ENCODE data around the gene MAS1. TPM values are rescaled to one million over a fixed set of nuclear protein-coding genes. Genes with fewer than 3 reads are reported as not detected.

The MAS1 gene
- total RNA-seq, 1 experiment from 2014 or later, result not detected

GRCh38 chr6:159934181-159934580 lies 43.4 kb downstream of the MAS1 start:
- TF ChIP-seq, protein P1, sequence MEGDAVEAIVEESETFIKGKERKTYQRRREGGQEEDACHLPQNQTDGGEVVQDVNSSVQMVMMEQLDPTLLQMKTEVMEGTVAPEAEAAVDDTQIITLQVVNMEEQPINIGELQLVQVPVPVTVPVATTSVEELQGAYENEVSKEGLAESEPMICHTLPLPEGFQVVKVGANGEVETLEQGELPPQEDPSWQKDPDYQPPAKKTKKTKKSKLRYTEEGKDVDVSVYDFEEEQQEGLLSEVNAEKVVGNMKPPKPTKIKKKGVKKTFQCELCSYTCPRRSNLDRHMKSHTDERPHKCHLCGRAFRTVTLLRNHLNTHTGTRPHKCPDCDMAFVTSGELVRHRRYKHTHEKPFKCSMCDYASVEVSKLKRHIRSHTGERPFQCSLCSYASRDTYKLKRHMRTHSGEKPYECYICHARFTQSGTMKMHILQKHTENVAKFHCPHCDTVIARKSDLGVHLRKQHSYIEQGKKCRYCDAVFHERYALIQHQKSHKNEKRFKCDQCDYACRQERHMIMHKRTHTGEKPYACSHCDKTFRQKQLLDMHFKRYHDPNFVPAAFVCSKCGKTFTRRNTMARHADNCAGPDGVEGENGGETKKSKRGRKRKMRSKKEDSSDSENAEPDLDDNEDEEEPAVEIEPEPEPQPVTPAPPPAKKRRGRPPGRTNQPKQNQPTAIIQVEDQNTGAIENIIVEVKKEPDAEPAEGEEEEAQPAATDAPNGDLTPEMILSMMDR (IDR thresholded peaks at IDR 0.05), result no peak
- TF ChIP-seq TCF7L2 (IDR thresholded peaks at IDR 0.05; ENCODE audit: low read depth, low read length), result no peak
- TF ChIP-seq, protein P2, sequence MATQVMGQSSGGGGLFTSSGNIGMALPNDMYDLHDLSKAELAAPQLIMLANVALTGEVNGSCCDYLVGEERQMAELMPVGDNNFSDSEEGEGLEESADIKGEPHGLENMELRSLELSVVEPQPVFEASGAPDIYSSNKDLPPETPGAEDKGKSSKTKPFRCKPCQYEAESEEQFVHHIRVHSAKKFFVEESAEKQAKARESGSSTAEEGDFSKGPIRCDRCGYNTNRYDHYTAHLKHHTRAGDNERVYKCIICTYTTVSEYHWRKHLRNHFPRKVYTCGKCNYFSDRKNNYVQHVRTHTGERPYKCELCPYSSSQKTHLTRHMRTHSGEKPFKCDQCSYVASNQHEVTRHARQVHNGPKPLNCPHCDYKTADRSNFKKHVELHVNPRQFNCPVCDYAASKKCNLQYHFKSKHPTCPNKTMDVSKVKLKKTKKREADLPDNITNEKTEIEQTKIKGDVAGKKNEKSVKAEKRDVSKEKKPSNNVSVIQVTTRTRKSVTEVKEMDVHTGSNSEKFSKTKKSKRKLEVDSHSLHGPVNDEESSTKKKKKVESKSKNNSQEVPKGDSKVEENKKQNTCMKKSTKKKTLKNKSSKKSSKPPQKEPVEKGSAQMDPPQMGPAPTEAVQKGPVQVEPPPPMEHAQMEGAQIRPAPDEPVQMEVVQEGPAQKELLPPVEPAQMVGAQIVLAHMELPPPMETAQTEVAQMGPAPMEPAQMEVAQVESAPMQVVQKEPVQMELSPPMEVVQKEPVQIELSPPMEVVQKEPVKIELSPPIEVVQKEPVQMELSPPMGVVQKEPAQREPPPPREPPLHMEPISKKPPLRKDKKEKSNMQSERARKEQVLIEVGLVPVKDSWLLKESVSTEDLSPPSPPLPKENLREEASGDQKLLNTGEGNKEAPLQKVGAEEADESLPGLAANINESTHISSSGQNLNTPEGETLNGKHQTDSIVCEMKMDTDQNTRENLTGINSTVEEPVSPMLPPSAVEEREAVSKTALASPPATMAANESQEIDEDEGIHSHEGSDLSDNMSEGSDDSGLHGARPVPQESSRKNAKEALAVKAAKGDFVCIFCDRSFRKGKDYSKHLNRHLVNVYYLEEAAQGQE (IDR thresholded peaks at IDR 0.05; ENCODE audit: insufficient read depth in 1 of 2, low read depth in 2 of 2, low read length in 1 of 2), result no peak
- no peak for TF ChIP-seq POLR2AphosphoS5 (IDR thresholded peaks at IDR 0.05; ENCODE audit: low read depth, low read length)
- no peak for TF ChIP-seq SIN3A (IDR thresholded peaks at IDR 0.05; ENCODE audit: borderline replicate concordance, insufficient read depth, low read depth, low read length)
- ATAC-seq (no peak), DNase-seq (ENCODE audit: low read depth, low spot score) (no peak)
- Histone ChIP-seq H3K4me3 (ENCODE audit: low read depth in 2 of 2, low read length in 2 of 2) (no peak overlapping the region), H3K27me3 (ENCODE audit: control insufficient read depth, insufficient read depth, low read length) (no peaks in the 10 kb centered on the region), H3K4me1 (ENCODE audit: control insufficient read depth, insufficient read depth, low read length) (no peaks in the 10 kb centered on the region), H3K36me3 (ENCODE audit: control insufficient read depth, insufficient read depth, low read length) (no peaks in the 10 kb centered on the region), H3K9me3 (ENCODE audit: control insufficient read depth, insufficient read depth, low read depth, low read length) (no peaks in the 10 kb centered on the region), H3K27ac (ENCODE audit: low read length) (no peak overlapping the region)
- ChIA-PET CTCF (no interaction called here), POLR2A (no interaction called here)
- BruUV-seq (replicated peaks), result no TSS peak
- in situ Hi-C loops (cut with HindIII; ENCODE audit: low pct_unique_long_range_greater_than_20kb, low sequenced_read_pairs) (no loop called here), intact Hi-C loops (cut with micrococcal nuclease; ENCODE audit: unreplicated experiment) (no loop called here)

DNA sequence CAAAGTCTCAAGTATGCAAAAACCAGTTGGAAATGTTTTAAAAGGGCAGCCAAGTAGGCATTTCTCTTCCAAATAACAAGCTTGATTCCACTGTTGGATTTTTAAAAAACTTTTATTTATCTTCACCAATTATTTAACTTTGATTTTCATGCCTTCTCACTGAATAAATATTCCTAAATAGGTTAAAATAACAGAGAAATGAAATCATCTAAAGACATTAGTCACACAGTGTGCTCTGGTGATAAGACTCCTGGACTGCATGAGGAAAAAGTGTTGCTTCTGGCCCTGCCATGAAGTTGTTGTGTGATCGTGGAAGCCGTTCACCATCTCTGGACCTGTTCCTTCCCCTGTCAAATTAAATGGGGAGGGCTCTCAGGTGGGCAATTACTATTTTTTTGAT lies 44.3 kb downstream of the MAS1 start:
- H3K4me3 ChIP-seq (ENCODE audit: low read depth in 2 of 2, low read length in 2 of 2), result no peak overlapping the region
- no peak for DNase-seq (ENCODE audit: low read depth, low spot score)
- no peaks in the 10 kb centered on the region for H3K36me3 ChIP-seq (ENCODE audit: control insufficient read depth, insufficient read depth, low read length)
- no peak for ATAC-seq
- ChIA-PET CTCF (no interaction called here), POLR2A (no interaction called here)
- H3K27me3 ChIP-seq (ENCODE audit: control insufficient read depth, insufficient read depth, low read length), result no peaks in the 10 kb centered on the region
- in situ Hi-C loops (cut with HindIII; ENCODE audit: low pct_unique_long_range_greater_than_20kb, low sequenced_read_pairs), result no loop called here
- BruUV-seq (replicated peaks), result no TSS peak
- H3K4me1 ChIP-seq (ENCODE audit: control insufficient read depth, insufficient read depth, low read length), result no peaks in the 10 kb centered on the region
- TF ChIP-seq SIN3A (IDR thresholded peaks at IDR 0.05; ENCODE audit: borderline replicate concordance, insufficient read depth, low read depth, low read length) (no peak), POLR2AphosphoS5 (IDR thresholded peaks at IDR 0.05; ENCODE audit: low read depth, low read length) (no peak), TCF7L2 (IDR thresholded peaks at IDR 0.05; ENCODE audit: low read depth, low read length) (no peak)
- TF ChIP-seq, protein P1 (IDR thresholded peaks at IDR 0.05), result no peak
- TF ChIP-seq, protein P2 (IDR thresholded peaks at IDR 0.05; ENCODE audit: insufficient read depth in 1 of 2, low read depth in 2 of 2, low read length in 1 of 2), result no peak
- intact Hi-C loops (cut with micrococcal nuclease; ENCODE audit: unreplicated experiment), result no loop called here
- no peak overlapping the region for H3K27ac ChIP-seq (ENCODE audit: low read length)
- no peaks in the 10 kb centered on the region for H3K9me3 ChIP-seq (ENCODE audit: control insufficient read depth, insufficient read depth, low read depth, low read length)
